ENCODE data around the gene SLC13A3.
"Not testable (repeated sequence)": the region's sequence is repeated elsewhere in the genome, so short reads cannot be mapped to it uniquely, and the experiment has no call there.

SLC13A3 gene

DNA sequence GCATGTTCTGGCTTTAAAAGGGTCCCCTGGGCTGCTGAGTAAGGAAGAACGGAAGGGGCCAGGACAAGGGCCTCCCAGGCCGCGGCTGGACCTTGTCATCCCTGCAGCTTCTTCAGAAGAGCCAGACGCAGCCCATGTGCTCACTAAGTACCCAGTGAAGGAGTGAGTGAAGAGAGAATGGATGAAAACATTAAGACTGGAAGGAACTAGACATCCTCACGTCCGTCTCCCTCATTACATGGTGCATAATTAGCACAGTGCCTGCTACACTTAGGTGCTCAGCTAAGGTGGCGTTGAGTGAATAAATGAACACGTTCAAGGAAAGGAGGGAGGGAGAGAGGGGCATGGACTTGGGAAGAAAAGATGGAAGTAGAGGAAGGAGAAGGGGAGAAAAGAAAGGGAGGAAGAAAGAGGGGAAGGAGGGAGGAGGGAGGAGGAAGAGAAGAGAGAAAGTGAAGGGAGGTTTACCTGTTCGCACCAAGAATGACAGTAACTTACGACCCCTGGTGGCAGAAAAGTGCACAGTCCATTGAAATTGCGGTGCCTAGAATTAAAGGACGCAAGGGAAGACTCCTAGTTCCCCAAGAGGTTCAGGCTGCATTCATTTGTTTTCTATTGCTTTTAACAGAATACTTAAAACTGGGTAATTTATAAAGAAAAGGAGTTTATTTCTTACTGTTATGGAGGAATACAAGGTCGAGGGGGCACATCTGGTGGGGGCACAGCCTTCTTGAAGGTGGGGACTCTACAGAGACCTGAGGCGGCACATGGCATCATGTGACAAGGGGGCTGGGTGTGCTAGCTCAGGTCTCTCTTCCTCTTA lies 30.0 kb upstream of the SLC13A3 start:
- peak; percentile 34 for DNase-seq

DNA sequence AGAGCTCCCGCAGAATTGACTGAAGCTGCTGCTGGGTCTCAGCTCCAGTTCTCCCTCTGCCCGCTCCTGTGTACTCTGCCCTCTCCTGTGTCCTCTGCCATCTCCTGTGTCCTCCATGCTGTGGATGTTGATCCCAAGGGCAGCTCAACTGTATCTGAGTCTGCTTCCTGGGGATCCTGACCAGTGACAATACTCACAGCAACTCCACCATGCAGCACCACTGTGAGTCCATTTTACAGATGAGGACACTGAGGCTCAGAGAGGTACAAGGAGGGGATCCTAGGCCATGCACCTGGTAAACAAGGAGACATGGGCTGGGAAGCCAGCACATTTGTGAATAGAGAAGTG lies 29.4 kb upstream of the SLC13A3 start:
- DNase-seq, result no peak

DNA sequence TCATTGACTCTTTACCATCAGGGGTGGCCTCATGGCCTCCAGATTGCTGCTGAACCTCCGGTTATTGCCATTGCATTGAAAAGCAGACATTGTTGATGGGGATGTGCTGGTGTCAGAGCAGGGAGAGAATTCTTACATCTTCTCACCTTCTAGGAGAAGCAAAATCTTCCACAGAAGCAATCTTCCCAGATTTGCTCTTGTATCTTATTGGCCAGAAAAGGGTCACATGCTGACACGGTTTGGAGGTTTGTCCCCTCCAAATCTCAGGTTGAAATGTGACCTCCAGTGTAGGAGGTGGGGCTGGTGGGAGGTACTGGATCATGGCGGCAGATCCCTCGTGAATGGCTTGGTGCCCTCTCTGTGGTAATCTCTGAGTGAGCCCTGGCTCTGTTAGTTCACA lies 27.3 kb upstream of the SLC13A3 start:
- DNase-seq, result no peak

DNA sequence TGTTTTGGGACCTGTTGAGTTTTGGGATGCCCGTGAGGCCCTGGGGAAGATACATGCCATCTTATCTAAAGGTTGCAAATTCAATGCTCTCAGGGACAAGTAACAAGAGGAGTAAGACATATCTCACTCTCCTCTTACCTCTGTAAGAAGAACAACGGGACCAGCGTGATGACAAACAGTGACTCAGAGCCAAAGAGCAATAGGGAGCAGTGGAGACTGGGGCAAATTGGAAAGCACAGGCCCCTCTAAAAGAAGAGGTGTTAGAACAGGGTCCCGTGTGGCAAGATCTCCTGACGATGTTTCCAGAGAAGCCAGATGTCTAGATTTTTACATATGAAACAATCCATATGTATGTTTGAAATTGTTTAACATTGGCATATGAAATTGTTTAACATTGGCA lies 26.3 kb upstream of the SLC13A3 start:
- DNase-seq, result no peak

DNA sequence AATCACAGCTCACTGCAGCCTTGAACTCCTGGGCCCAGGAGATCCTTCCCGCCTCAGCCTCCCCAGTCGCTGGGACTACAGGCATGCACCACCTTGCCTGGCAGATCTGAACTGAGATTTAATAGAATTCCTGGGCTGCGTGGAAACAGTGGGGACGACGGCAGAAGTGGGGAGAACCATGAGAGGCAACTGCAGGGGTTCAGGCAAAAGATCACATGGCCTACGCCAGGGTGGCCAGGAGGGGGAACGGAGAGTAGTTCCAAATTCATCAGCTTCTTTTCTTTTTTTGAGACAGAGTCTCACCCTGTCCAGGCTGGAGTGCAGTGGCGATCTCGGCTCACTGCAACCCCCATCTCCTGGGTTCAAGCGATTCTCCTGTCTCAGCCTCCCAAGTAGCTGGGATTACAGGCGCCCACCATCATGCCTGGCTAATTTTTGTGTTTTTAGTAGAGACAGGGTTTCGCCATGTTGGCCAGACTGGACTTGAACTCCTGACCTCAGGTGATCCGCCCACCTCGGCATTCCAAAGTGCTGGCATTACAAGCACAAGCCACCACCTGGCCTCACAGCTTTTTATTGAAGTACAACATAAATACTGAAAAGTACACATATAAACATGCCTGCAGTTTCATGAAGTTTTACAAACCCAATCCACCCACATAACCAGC lies 25.5 kb upstream of the SLC13A3 start:
- DNase-seq, result not testable (repeated sequence)

DNA sequence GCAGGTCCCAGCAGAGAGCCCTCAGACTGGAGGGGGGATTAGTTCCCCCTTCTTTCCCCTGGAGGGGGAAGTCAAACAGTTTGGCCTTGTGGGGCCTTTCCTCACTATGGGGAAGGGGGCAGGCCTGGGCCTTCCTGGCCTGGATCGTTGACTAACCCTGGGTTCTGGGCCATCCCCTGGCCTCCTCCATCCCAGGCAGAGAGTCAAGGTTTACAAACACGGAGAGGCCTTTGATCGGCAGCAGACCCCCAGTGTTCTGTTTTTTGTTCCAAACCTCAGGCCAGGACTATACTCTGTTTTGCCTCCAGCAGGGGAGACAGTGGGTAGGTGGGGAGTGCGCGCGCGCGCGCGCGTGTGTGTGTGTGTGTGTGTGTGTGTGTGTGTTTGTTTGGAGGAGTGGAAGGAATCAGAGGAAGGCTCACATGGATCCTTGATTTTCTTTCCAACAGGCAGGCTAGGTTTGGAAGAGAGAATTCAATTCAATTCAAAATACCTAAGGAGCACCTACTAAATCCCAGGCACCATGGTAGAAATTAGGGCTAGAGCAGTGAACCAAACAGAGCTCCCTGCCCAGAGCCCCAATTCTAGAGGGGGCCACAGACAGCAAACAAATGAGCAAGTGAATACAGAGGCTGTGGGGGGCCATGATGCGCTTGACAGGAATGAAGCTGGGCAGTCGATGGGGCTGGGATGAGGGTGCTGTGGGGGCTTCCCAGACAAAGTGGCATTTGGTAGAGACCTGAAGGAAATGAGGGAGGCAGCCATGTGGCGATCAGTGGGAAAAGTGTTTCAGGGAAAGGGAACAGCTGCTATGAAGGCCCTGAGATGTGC lies 23.2 kb upstream of the SLC13A3 start:
- DNase-seq, result no peak

DNA sequence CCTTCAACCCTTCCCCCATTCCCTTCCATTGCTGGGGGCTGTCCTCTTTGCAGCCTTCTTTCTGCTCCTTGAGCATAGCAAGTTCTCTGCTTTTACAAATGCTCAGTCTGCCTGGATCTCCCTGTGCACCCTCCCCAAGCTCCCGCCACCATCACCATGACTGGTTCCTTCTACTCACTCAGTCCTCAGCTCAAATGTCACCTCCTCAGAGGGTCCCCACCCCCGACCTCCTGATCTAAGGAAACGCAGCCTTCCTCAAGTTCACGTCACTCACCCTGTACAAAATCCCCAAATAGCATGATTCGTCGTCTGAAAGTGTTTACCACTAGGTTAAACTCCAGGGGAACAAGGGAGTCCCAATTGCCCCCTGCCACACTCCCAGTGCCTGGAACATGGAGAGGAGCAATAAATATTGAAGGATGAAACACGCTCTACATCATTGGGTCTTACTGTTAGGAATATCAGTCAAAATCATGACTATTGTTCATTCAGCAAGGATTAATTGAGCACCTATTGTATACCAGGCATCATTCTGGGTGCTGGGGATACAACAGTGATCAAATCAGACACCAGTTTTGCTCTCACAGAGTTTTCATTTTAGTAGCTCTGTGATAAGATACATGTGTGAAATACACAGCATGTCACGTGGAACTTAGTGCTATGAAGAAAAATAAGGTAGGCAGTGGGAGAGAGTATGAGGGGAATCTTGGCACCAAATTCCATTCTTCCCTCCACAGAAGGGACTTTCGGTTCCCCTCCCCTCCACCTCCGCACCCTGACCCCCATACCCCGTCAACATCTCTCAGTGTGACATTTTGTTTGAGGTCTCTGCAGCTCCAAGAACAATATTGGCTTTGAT lies 22.4 kb upstream of the SLC13A3 start:
- DNase-seq, result no peak

DNA sequence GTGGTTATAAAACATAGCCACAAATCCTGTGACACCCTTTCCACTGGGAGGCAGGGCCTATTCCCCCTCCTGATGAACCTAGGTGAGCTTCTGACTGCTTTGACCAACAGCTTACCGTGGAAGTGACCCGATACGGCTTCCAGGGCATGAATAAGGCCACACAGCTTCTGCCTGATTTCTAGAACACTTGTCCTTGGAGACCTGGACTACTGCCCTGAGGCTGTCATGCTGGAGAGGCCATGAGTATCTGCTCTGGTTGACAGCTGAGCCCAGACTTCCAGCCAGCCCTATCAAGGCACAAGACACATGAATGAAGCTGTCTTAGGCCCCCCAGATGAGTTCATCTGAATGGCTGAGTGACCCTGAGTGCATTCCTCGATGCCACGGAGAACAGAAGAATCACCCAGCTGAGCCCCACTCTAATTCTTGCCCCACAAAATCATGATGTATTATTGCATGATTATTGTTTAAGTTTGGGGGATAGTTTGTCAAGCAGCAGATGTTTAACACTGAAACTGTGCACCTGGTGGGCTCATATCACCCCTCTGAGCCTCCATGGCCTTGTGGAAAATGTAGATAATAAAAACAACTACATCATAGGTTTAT lies 21.4 kb upstream of the SLC13A3 start:
- DNase-seq, result no peak

DNA sequence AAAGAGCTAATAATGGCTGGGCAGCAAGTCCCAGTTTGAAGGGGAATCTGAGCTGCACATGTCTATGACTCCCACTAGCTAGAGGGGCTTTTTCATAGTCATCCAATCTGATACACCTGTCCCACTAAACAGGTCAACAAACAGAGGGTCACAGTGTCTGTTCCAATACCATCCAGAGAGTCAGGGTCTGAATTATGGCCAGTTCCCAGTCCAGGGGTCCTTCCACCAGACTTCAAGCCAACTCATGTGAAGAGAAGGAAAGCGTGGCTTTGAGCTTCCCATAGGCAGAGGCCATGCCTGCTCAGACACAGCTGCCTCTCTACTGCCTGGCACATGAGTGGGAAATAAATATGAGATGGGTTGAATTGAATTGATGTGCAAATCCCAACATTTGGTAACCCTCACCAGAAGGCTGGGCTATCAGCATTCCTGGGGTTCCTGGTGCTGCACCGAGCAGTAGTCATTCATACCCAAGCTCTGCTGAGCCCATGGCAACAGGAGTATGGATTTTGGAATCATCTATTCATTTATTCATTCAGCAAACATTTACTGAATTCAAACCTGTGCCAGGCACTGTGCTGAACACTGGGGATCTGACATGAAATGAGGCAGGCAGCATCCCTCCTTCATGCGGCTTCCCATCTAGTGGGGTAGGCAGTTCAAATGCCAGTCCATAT lies 20.7 kb upstream of the SLC13A3 start:
- no peak for DNase-seq

DNA sequence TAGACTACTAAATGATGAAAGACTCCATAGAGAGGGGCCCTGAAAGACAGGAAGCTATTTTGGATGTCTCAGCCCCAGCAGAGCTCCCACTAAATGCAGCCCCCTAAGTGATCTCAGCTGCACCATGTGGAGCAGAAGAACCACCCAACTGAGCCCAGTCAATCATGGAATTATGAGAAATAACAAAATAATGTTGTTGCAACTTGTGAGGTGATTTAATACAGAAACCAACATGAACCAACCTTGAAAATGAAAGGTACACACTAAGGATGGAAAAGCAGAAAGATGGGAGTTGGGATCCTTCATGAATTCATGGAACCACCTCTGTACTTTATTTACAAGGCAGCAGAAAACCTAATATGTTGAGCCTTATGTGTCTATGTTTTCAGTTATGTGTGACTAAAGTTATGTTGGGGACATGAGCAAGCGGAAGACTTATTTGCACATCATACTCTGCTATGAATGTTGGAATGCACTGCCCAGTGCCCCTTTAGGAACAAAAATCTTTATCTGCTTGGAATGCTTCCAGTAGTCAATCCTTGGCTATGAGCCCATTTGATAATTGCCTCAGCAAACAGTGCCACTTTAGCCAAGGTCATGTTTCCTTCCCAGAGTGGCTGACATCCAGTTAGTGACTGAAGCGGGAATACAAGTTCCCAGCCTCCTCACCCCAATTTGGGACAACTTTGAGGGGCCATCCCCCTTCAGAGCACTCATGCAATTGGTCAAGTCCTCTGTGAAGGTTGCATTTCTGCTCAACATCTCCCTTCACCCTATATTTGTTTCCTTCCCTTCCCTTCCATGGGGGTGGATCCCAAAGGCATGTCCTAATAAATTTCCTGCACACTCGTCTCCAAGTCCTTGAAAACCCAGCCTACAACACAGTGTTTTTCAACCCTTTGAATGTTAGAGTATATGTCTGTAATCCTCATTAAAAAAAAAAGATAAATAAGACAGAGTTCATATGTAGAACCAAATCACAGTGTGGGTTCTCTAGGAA lies 19.6 kb upstream of the SLC13A3 start:
- no peak for DNase-seq

DNA sequence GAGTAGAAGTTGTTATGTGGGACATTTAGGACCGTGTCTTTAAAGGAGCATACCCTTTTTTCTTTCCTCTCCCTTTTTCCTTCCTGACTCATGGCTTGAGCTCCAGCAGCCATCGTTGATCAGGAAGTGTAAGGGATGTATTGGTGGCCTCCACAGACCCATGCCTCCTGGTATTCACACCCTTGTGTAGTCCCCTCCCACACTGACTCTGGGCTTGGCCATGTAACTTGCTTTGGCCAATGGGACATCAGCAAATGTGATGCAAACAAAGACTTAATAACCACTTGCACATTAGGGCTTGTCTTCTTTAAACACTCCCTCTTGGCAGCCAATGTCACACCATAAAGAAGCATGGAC lies 18.9 kb upstream of the SLC13A3 start:
- no peak for DNase-seq

DNA sequence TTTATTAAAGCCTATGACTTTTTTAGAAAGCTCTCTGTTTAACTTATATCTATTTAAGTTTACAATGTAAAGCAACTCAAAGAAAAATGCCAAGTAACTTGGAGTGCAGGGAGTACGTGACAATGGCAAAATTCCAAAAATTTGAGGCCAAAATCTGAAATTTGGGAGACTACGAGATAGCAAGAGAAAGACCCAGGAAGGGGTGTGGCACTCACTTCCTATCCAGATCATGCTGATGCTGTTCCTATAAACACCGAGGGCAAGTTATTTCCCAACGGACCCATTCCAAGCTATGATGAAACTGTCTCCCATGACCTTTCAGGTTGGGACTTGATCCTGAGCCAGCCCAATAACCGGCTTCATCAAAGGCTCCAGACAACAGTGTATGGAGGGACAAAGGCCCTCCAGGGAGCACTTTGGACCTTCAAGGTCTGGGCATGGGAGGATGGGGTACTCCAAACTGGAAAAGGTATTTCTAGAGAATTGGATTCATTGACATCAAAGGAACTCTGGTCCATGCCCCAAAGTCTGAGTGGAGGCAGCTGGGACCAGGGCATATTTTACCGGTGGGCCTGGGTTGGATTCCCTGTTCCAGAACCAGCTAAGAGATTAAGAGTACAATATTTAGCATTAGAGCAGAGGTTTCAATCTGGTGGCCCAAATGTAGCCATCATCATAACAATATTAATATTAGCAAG lies 15.7 kb upstream of the SLC13A3 start:
- no peak for DNase-seq

DNA sequence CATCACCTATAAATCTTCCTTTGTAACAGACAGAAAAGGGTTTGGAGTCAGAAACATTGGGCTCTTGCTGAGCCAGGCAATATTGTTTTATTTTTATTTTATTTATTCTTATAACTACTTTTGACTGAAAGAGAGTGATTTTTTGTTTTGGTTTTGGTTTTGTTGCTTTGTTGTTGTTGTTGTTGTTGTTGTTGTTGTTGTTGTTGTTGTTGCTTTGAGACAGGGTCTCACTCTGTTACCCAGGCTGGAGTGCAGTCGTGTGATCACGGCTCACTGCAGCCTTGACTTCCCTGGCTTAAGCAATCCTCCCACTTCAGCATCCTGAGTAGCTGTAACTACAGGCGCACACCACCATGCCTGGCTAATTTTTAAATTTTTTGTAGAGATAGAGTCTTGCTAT lies 15.0 kb upstream of the SLC13A3 start:
- DNase-seq, result no peak

DNA sequence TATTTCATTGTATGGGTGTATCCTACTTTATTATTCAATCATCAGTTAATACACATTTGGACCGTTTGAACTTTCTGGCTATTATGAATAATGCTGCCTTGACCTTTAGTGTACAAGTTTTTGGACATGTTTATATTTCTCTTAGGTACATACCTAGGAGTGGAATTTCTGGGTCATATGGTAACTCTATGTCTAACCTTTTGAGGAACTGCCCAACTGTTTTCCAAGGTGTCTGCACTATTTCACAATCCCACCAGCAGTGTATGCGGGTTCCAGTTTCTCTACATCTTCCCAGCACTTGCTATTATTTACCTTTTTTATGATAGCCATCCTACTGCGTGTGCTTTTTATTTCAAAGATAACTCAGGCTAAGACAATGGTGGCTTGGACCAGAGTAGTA lies 14.3 kb upstream of the SLC13A3 start:
- no peak for DNase-seq

DNA sequence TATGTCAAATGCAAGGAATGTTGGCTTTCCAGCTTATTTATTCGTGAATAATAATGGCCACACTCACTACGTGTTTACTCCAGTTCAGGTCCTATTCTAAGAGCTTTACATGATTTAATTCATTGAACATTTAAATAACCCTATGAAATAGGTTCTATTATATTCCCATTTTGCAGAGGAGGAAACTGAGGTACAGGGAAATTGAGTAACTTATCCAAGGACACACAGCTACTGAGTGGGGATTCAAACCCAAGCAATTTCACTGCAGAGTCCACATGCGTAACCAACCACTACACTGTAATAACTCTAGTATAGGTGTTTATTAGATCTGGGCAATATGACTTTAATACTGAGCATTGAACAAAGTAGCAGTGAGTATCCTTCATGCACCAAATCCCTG lies 12.3 kb upstream of the SLC13A3 start:
- no peak for DNase-seq

DNA sequence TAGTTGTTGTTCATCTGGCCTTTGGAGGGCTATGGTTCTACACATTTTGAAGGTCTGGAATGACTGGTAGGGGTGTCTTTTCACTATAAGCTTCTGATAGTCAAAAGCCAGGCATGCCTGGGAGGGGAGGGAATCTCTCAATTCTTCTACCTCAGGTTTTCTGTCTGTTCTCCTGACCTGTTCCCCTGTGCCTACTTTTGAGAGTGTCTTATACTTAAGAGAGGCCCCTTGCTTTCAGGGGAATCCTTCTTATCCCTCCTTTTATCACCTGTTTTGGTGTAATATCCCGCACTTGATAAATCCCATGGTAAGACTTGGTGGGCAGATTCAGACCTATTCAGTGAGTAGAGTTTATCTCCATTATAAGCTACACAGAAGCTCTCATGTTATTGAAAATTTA lies 10.4 kb upstream of the SLC13A3 start:
- DNase-seq, result no peak

DNA sequence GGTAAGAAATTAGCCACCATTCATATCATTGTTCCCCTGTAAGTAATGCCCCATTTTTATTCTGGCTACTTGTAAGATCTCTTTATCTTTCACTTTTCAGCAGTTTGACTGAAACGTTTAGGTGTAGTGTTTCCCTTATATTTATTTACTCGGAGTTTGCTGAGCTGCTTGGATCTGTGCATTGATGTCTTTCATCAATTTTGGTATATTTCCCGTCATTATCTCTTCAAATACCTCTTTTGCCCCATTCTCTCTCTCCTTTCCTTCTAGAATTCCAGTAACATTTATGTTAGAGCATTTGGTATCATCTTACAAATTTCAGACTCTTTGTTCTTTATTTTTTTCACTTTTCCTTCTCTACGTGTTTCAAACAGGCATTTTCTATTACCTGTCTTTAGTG lies 9.2 kb upstream of the SLC13A3 start:
- no peak for DNase-seq

DNA sequence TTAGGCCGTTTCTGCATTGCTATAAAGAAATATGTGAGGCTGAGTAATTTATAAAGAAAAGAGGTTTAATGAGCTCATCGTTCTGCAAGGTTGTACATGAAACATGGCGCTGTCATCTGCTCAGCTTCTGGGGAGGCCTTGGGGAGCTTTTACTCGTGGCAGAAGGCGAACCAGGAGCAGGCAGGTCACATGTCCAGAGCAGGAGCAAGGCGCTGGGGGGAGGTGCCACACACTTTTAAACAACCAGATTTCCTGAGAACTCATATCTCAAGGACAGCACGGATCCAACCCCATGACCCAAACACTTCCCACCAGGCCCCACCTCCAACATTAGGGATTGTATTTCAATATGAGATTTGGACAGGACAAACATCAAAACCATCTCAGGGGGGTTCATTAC lies 6.4 kb upstream of the SLC13A3 start:
- DNase-seq, result no peak

DNA sequence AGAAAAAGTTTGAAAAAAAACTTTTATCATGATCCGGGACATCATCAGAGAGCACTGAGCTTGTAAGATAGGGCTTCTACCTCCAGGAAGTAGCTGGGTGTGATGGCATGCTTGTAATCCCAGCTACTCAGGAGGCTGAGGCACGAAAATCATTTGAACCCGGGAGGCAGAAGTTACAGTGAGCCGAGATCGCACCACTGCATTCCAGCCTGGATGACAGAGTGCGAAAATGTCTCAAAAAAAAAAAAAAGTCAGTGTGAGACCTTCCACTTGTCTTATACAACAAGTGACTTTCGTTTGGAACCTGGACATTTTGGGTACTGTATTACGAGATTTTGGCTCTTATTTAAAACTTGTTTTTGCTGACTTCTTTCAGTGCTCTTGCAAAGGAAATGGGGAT lies 5.9 kb upstream of the SLC13A3 start:
- no peak for DNase-seq

DNA sequence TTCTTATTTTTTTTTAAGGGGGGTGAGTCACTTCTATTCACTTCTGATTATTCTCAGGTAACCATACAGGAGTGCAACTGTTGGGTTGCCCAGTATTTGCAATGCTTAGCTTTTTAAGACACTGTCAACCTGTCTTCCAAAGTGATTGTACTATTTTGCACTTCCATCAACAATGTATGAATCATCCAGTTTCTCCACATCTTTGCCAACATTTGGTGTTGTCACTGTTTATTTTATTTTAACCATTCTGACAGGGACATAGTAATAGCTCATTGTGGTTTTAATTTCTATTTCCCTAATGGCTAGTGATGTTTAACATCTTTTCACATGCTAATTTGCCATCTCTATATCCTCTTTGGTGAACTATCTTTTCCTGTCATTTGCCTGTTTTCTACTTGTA lies 1.4 kb upstream of the SLC13A3 start:
- DNase-seq, result no peak
